NB4 (cell line): ENCODE measurements around the gene CYB5A.

ENCODE experiments used
- POLR2A ChIP-seq: IDR thresholded peaks from 2 replicates; pipeline ENCODE4 v1.6.1; 2011; ENCODE audit warnings: mild to moderate bottlenecking; ENCODE audit not compliant: insufficient read length; ENCODE audit errors: extremely low read depth
- TF ChIP-seq, protein P1 (sequence below): IDR thresholded peaks from one replicate; pipeline ENCODE4 v1.5.1; 2012; ENCODE audit warnings: low read depth, low read length

DNA sequence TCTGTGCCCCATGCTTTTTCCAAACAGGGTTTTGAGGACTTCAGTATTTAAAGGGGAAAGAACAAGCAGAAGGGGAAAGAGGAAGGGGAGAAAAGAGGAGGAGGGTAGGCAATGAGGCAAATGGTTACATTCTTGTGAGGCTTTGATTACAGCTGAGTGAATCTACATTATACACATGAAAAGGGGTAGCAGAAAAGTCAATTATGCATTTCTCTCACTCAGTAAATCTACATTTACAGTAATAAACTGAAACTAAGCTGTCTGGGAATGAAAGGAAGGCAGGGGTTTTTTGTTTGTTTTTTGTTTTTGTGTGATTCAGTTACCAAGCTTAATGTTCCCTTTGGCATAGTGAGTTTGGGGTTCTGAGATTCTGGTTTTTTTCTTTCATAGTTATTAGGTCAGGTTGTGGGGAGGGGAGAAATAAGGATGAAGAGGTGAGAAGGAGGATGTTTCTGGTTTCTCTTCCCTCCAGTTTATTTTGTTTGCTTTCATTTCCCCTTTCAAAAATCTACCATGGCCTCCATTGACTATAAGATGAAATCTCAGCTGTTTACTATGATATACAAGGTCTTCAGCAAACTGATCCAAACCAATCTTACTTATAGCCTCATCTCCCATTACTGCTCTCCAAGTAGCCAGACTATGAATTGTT is 42.6 kb upstream of the CYB5A start:
- TF ChIP-seq POLR2A, result no peak
- TF ChIP-seq, protein P1, sequence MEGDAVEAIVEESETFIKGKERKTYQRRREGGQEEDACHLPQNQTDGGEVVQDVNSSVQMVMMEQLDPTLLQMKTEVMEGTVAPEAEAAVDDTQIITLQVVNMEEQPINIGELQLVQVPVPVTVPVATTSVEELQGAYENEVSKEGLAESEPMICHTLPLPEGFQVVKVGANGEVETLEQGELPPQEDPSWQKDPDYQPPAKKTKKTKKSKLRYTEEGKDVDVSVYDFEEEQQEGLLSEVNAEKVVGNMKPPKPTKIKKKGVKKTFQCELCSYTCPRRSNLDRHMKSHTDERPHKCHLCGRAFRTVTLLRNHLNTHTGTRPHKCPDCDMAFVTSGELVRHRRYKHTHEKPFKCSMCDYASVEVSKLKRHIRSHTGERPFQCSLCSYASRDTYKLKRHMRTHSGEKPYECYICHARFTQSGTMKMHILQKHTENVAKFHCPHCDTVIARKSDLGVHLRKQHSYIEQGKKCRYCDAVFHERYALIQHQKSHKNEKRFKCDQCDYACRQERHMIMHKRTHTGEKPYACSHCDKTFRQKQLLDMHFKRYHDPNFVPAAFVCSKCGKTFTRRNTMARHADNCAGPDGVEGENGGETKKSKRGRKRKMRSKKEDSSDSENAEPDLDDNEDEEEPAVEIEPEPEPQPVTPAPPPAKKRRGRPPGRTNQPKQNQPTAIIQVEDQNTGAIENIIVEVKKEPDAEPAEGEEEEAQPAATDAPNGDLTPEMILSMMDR, result no peak
